Heart right ventricle (tissue), 16 donors: ENCODE measurements around the gene MYO18B. TPM values are rescaled to one million over a fixed set of nuclear protein-coding genes. Genes with fewer than 3 reads are reported as not detected.

Experiments
- ATAC-seq, 8 donors: fragments of 200-7000 bp; cut with Tn5 transposase; one replicate each; pipeline ENCODE4 v1.9.1; 2020; ENCODE audit warnings: mild to moderate bottlenecking in 8 of 8, moderate library complexity in 8 of 8, moderate number of reproducible peaks in 1 of 8
- DNase-seq, 2 donors: peaks; one replicate each; pipeline ENCODE4 v3.0.0-alpha.2; 2020
- H3K27ac ChIP-seq, 10 donors: fragments of 200-600 bp; sonication (generic) in 2 of 10; one replicate each; pipeline versions ENCODE4 v1.5.0 to v1.8.0; 2020 to 2022; ENCODE audit warnings: mild to moderate bottlenecking in 3 of 10
- H3K27me3 ChIP-seq, 7 donors: fragments of 200-600 bp; one replicate each; pipeline ENCODE4 v1.8.0; 2021 to 2022; ENCODE audit warnings: mild to moderate bottlenecking in 2 of 7
- H3K36me3 ChIP-seq, 9 donors: fragments of 200-600 bp; sonication (generic) in 1 of 9; one replicate each; pipeline versions ENCODE4 v1.5.0 to v1.8.0; 2020 to 2022; ENCODE audit warnings: mild to moderate bottlenecking in 2 of 9
- H3K4me1 ChIP-seq, 9 donors: fragments of 200-600 bp; sonication (generic) in 1 of 9; one replicate each; pipeline versions ENCODE4 v1.5.0 to v1.8.0; 2020 to 2022; ENCODE audit warnings: mild to moderate bottlenecking in 4 of 9
- H3K4me3 ChIP-seq, 10 donors: fragments of 200-600 bp; sonication (generic) in 2 of 10; one replicate each; pipeline versions ENCODE4 v1.5.0 to v1.8.0; 2020 to 2022; ENCODE audit warnings: mild to moderate bottlenecking in 7 of 10, moderate library complexity in 2 of 10
- H3K9me3 ChIP-seq, 11 donors: fragments of 200-600 bp in 10 of 11; sonication (generic) in 2 of 11; one replicate each; pipeline versions ENCODE4 v1.5.0 to v1.8.0; 2013 to 2022; ENCODE audit warnings: mild to moderate bottlenecking in 2 of 11, control low read depth in 1 of 11, moderate library complexity in 1 of 11
- CTCF ChIP-seq, 9 donors: fragments of 200-600 bp; sonication (generic) in 2 of 9; IDR thresholded peaks; one replicate each; pipeline versions ENCODE4 v1.5.0 to v1.8.0; 2021 to 2022; ENCODE audit warnings: antibody characterized with exemption in 9 of 9, mild to moderate bottlenecking in 5 of 9, moderate library complexity in 1 of 9
- WGBS, 2 donors: extraction: QIAGEN DNeasy Blood & Tissue Kit; methylation state at CpG; one replicate each; pipeline ENCODE4 v1.1.7; 2013; ENCODE audit warnings: inconsistent platforms in 1 of 2; 5-methylcytosine and 5-hydroxymethylcytosine counted together
- intact Hi-C, 10 donors: fragments of 100-400 bp; cut with DNase I; formaldehyde crosslinking; loops; one replicate each; pipeline versions ENCODE4 v1.11.1 to v1.14.2; 2022
- polyA plus RNA-seq, 2 donors: library from polyadenylated mRNA; stranded (reverse); fragments of 200-250 nt; gene quantifications; one replicate each; pipeline ENCODE4 v1.2.3, GENCODE V29; 2013
- total RNA-seq, 10 donors: library from RNA; stranded (reverse); fragmentation: NEBNext Ultra II Directional in 3 of 10; extraction: Animal tissue kit (Norgen Biotek cat#: 25700) in 3 of 10; gene quantifications; one replicate each; pipeline versions ENCODE4 v1.2.1 to v1.2.4, GENCODE V29; 2021 to 2023
- donor health status: Arrhythmogenic right ventricular cardiomyopathy.
- donor health status: ischemic (EF 13 %, LVEDD 7.1; RV severe dilation, severe dysfunction).
- donor health status: healthy with polysubstance abuse.
- donor health status: DM: no; HTN: yes; CAD: no.
- donor health status: DM: no; HTN: no; CAD: no.
- donor health status: ischemic (EF 25% LVEDD 6.9; RV normal size, moderate dysfunction).
- donor health status: ischemic (EF 25% LVEDD 5.7; RV mildly dilated, moderate dysfunction).
- donor health status: healthy.
- donor health status: DM: yes; HTN: yes; CAD: no.
- donor health status: Ischemic cardiomyopathy.
- donor health status: ischemic (EF 35%, LVEDD 5.7; RV mildly dilated, moderate dysfunction).
- donor health status: nonischemic (EF 11% LVEDD 7.7; RV severe dilation, severe dysfunction).
- donor health status: DM: yes; HTN: yes; CAD: no.
- donor health status: PGD.
- donor health status: ischemic (EF 29% LVEDD 5.4; RV normal size, mild dysfunction).
- donor health status: nonischemic (EF 23%, LVEDD 6.1; RV moderate dilation, normal function).

Gene MYO18B
- total and polyA plus RNA-seq, 12 donors, result 111 to 407 (median 210) TPM

GRCh38 chr22:25869771-25870170, 127.8 kb downstream of the MYO18B start:
- Histone ChIP-seq H3K36me3 (peaks cover 0 to 80% (median 6%) of the 10 kb centered on the region in 9 donors), H3K4me3 (no peak overlapping the region), H3K4me1 (no peaks in the 10 kb centered on the region), H3K27ac (no peak overlapping the region), H3K27me3 (no peaks in the 10 kb centered on the region), H3K9me3 (no peaks in the 10 kb centered on the region)
- 83 to 85% methylated on average over 6 of the region's 6 CpGs for WGBS, 2 donors
- no peak for TF ChIP-seq CTCF (IDR thresholded peaks at IDR 0.05)
- DNase-seq (no peak), ATAC-seq (no peak)
- intact Hi-C loops, result loop anchor here in 1 of 10 donors (10.0 kb wide), 1 partner anchor 65 kb away; no protein-coding TSS in a partner anchor

DNA sequence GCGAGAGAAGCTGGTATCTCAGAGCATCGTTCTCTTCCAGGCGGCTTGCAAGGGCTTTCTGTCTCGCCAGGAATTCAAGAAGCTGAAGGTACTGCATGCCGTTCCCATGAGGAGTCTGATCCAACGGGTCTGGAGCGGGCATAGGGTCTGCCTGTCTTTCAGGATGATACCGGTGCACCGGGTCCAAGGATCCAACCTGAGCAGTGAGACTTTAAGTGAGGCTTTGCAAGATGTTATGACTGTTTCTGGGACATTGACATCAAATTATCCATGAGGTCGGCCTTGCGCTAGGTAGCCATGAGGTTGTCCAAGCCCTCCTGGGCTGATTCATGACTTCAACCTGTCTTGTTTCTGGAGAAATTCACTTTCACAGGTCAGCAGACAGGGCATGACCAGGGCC, 132.3 kb downstream of the MYO18B start:
- no peak for TF ChIP-seq CTCF (IDR thresholded peaks at IDR 0.05)
- H3K36me3 ChIP-seq, result peaks cover 0 to 80% (median 11%) of the 10 kb centered on the region in 9 donors
- WGBS, 2 donors, result 93 to 94% methylated on average over 11 of the region's 11 CpGs
- intact Hi-C loops, result loop anchor here in 1 of 10 donors (10.0 kb wide), 1 partner anchor 60 kb away; no protein-coding TSS in a partner anchor
- H3K4me1 ChIP-seq, result no peaks in the 10 kb centered on the region
- no peaks in the 10 kb centered on the region for H3K9me3 ChIP-seq
- H3K27me3 ChIP-seq, result peaks cover 0 to 3% (median 0%) of the 10 kb centered on the region in 7 donors
- DNase-seq (no peak), ATAC-seq (no peak)
- H3K27ac ChIP-seq, result no peak overlapping the region
- H3K4me3 ChIP-seq, result no peak overlapping the region

- Histone ChIP-seq H3K4me1 (no peaks in the 10 kb centered on the region), H3K27ac (no peak overlapping the region), H3K36me3 (peaks cover 0 to 79% (median 11%) of the 10 kb centered on the region in 9 donors)
These were observed 133.5 kb downstream of the MYO18B start for GRCh38 chr22:25875461-25875860.

DNA sequence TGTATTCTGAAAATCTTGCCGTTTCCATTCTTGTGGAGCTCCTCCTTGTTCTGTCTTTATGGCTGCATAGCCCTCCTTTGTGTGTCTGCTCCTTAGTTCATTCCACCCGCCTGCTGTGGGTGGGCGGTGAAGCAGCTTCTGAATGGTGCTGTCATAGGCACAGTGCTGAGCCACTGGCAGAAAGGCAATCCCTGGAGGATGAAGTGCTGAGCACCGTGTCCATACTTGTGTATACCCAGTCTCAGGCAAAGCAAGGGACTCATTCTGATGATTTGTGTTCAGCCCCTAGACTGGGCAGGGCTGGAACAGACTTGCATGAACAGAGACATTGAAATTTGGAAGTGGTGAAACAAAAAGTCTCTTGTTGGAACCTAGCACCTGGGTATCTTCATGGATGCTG, 134.9 kb downstream of the MYO18B start:
- peaks cover 0 to 86% (median 11%) of the 10 kb centered on the region in 9 donors for H3K36me3 ChIP-seq
- DNase-seq (no peak), ATAC-seq (no peak)
- no peaks in the 10 kb centered on the region for H3K4me1 ChIP-seq
- intact Hi-C loops, result loop anchor here in 1 of 10 donors (10.0 kb wide), 1 partner anchor 58 kb away; no protein-coding TSS in a partner anchor
- no peaks in the 10 kb centered on the region for H3K9me3 ChIP-seq
- no peak overlapping the region for H3K27ac ChIP-seq
- 73 to 74% methylated on average over 4 of the region's 4 CpGs for WGBS, 2 donors
- H3K4me3 ChIP-seq, result no peak overlapping the region
- peaks cover 0 to 3% (median 0%) of the 10 kb centered on the region in 7 donors for H3K27me3 ChIP-seq
- TF ChIP-seq CTCF (IDR thresholded peaks at IDR 0.05), result no peak

More at GRCh38 chr22:25875461-25875860, 133.5 kb downstream of the MYO18B start:
- 53 to 64% methylated on average over 2 of the region's 2 CpGs for WGBS, 2 donors
- Histone ChIP-seq H3K4me3 (no peak overlapping the region), H3K9me3 (no peaks in the 10 kb centered on the region), H3K27me3 (peaks cover 0 to 3% (median 0%) of the 10 kb centered on the region in 7 donors)
- intact Hi-C loops, result loop anchor here in 1 of 10 donors (10.0 kb wide), 1 partner anchor 59 kb away; no protein-coding TSS in a partner anchor
- TF ChIP-seq CTCF (IDR thresholded peaks at IDR 0.05), result no peak
- DNase-seq (no peak), ATAC-seq (no peak)
